HepG2 (cell line): Measurements from ENCODE around the gene FYB1. TPM values are rescaled to one million over a fixed set of nuclear protein-coding genes. Genes with fewer than 3 reads are reported as not detected.

Experiments
- MYC ChIP-seq: sonication (generic); formaldehyde crosslinking; IDR thresholded peaks from 2 replicates; pipeline ENCODE4 v1.9.0; 2021; ENCODE audit warnings: missing genetic modification reagents, borderline replicate concordance
- NFATC3 ChIP-seq: sonication (generic); formaldehyde crosslinking; IDR thresholded peaks from 2 replicates; pipeline ENCODE4 v1.5.1; 2020; ENCODE audit warnings: mild to moderate bottlenecking, missing genetic modification reagents
- NFE2L2 ChIP-seq: fragments of 150-350 bp; IDR thresholded peaks from 2 replicates; pipeline ENCODE4 v1.6.1; 2014; ENCODE audit warnings: low read length
- NFYC ChIP-seq: IDR thresholded peaks from 2 replicates; pipeline ENCODE4 v1.6.1; 2016; ENCODE audit warnings: missing genetic modification reagents, missing compliant biosample characterization
- PAX8 ChIP-seq: sonication (generic); formaldehyde crosslinking; IDR thresholded peaks from 2 replicates; pipeline ENCODE4 v1.8.0; 2022; ENCODE audit warnings: mild to moderate bottlenecking, missing genetic modification reagents, borderline replicate concordance
- SMAD1 ChIP-seq: sonication (generic); formaldehyde crosslinking; IDR thresholded peaks from 2 replicates; pipeline ENCODE4 v1.4.0; 2020; ENCODE audit warnings: missing genetic modification reagents, low read depth, mild to moderate bottlenecking, borderline replicate concordance
- ZNF558 ChIP-seq: sonication (generic); formaldehyde crosslinking; IDR thresholded peaks from 2 replicates; pipeline ENCODE4 v1.9.0; 2022; ENCODE audit warnings: mild to moderate bottlenecking, missing genetic modification reagents, borderline replicate concordance
- ZNF567 ChIP-seq: sonication (generic); formaldehyde crosslinking; IDR thresholded peaks from 2 replicates; pipeline ENCODE4 v1.8.1; 2023; ENCODE audit warnings: mild to moderate bottlenecking, missing genetic modification reagents, borderline replicate concordance
- ZSCAN5A ChIP-seq: sonication (generic); formaldehyde crosslinking; IDR thresholded peaks from 2 replicates; pipeline ENCODE4 v1.8.0; 2022; ENCODE audit warnings: mild to moderate bottlenecking, missing genetic modification reagents, borderline replicate concordance
- polyA plus RNA-seq, 8 experiments: library from polyadenylated mRNA; depleted of rRNA in 3 of 8; stranded (reverse) in 7 of 8; unstranded in 1 of 8; fragments of >200 nt; fragmentation: Illumina TruSeq in 4 of 8; extraction: Trizol in 4 of 8; gene quantifications; 2 replicates each; pipeline versions ENCODE4 v1.2.1 to v1.2.3, GENCODE V29; 2011 to 2016; ENCODE audit warnings: low read depth in 4 of 8, missing spikeins in 1 of 8, mixed read lengths in 1 of 8; ENCODE audit not compliant: insufficient read depth in 1 of 8
- total RNA-seq, 5 experiments: library from RNA; depleted of rRNA; stranded (reverse); fragments of >200 nt; fragmentation: Illumina TruSeq; extraction: Trizol; gene quantifications; 2 replicates each; pipeline ENCODE4 v1.2.3, GENCODE V29; 2016; ENCODE audit warnings: low read depth in 1 of 5
- TF ChIP-seq, protein P1 (sequence below): sonication (generic); formaldehyde crosslinking; IDR thresholded peaks from 2 replicates; pipeline ENCODE4 v1.5.0; 2020; ENCODE audit warnings: mild to moderate bottlenecking, missing genetic modification reagents, moderate library complexity

Gene FYB1
- total and polyA plus RNA-seq, 2 of the 13 experiments (the other 11 are each of a cell fraction or from before 2014, with no cell fraction given), result 0.03 TPM; not detected in 1

DNA sequence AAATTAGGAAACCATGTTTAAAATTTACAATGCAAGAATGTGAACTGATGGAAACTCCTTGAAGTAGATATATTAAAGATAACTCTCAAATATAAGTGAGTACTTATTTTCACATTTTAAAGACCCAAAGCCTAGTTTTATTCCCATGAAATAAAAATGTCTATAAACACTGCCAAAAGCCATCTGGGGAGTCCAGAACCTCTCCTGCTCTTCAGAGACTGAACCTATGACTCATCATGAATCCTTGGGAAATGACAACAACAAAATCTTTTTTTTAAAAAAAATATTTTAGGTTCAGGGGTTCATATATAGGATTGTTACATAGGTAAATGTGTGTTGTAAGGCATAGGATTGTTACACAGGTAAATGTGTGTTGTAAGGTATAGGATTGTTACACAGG is 33.8 kb upstream of the FYB1 start (continued):
- TF ChIP-seq, protein P1, sequence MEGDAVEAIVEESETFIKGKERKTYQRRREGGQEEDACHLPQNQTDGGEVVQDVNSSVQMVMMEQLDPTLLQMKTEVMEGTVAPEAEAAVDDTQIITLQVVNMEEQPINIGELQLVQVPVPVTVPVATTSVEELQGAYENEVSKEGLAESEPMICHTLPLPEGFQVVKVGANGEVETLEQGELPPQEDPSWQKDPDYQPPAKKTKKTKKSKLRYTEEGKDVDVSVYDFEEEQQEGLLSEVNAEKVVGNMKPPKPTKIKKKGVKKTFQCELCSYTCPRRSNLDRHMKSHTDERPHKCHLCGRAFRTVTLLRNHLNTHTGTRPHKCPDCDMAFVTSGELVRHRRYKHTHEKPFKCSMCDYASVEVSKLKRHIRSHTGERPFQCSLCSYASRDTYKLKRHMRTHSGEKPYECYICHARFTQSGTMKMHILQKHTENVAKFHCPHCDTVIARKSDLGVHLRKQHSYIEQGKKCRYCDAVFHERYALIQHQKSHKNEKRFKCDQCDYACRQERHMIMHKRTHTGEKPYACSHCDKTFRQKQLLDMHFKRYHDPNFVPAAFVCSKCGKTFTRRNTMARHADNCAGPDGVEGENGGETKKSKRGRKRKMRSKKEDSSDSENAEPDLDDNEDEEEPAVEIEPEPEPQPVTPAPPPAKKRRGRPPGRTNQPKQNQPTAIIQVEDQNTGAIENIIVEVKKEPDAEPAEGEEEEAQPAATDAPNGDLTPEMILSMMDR (CRISPR knock-in tag), result no peak
- no peak for TF ChIP-seq SMAD1 (CRISPR knock-in tag)
- TF ChIP-seq MYC (CRISPR knock-in tag), result no peak
- no peak for TF ChIP-seq ZNF558 (CRISPR knock-in tag)
- no peak for TF ChIP-seq NFYC (CRISPR knock-in tag)
- TF ChIP-seq NFE2L2, result no peak
- no peak for TF ChIP-seq ZNF567 (CRISPR knock-in tag)
- no peak for TF ChIP-seq NFATC3 (CRISPR knock-in tag)
- TF ChIP-seq ZSCAN5A (CRISPR knock-in tag), result no peak
- no peak for TF ChIP-seq PAX8 (CRISPR knock-in tag)
